Activated CD8-positive, alpha-beta memory T cell treated with anti-CD3 and anti-CD28 coated beads, Interleukin-2, amount 10 ng/mL, durations not matched to agents 7 days and 5 days (primary cell): ENCODE measurements around the gene AKNAD1. TPM values are rescaled to one million over a fixed set of nuclear protein-coding genes. Genes with fewer than 3 reads are reported as not detected.

Source experiments
- ATAC-seq: fragments of 150-1000 bp; cut with Tn5 transposase; one replicate; pipeline ENCODE4 v1.10.0; 2021; ENCODE audit warnings: moderate library complexity
- CTCF ChIA-PET: fragments of 350-600 bp; sonication (Branson Sonifier 250); formaldehyde crosslinking; loops from one replicate; lab custom pipeline; 2021; ENCODE audit warnings: antibody characterized with exemption; lab: Charles Lee
- DNase-seq: peaks from one replicate; pipeline ENCODE4 v3.0.0-alpha.2; 2020
- H3K27ac Mint-ChIP-seq: one replicate; pipeline ENCODE4 v1.8.0; 2021; ENCODE audit warnings: mild to moderate bottlenecking, mixed read lengths
- H3K27me3 Mint-ChIP-seq: one replicate; pipeline ENCODE4 v1.8.0; 2021; ENCODE audit warnings: mixed read lengths
- H3K36me3 Mint-ChIP-seq: one replicate; pipeline ENCODE4 v1.8.0; 2021; ENCODE audit warnings: mild to moderate bottlenecking, mixed read lengths
- H3K4me1 Mint-ChIP-seq: one replicate; pipeline ENCODE4 v1.8.0; 2021; ENCODE audit warnings: mixed read lengths
- H3K4me3 Mint-ChIP-seq: one replicate; pipeline ENCODE4 v1.8.0; 2021; ENCODE audit warnings: mild to moderate bottlenecking, moderate library complexity, mixed read lengths
- H3K9me3 Mint-ChIP-seq: one replicate; pipeline ENCODE4 v1.8.0; 2022; ENCODE audit warnings: low read depth, mixed read lengths
- total RNA-seq, 2 experiments: library from RNA; stranded (reverse); gene quantifications; one replicate each; pipeline ENCODE4 v1.2.3, GENCODE V29; 2021

The AKNAD1 gene
- total RNA-seq, 2 experiments from 2014 or later: not detected

GRCh38 chr1:108842525-108843181 is 14.2 kb downstream of the AKNAD1 start:
- no peak overlapping the region for H3K4me3 Mint-ChIP-seq
- peaks cover 2% of the 10 kb centered on the region for H3K9me3 Mint-ChIP-seq
- no peaks in the 10 kb centered on the region for H3K4me1 Mint-ChIP-seq
- DNase-seq (no peak), ATAC-seq (no peak)
- H3K27me3 Mint-ChIP-seq: peaks cover 6% of the 10 kb centered on the region
- H3K27ac Mint-ChIP-seq: no peak overlapping the region
- CTCF ChIA-PET: no interaction called here
- no peaks in the 10 kb centered on the region for H3K36me3 Mint-ChIP-seq

GRCh38 chr1:108841703-108842102 is 15.2 kb downstream of the AKNAD1 start:
- Mint-ChIP-seq H3K4me1 (no peaks in the 10 kb centered on the region), H3K36me3 (no peaks in the 10 kb centered on the region), H3K27ac (no peak overlapping the region), H3K27me3 (peaks cover 7% of the 10 kb centered on the region), H3K4me3 (no peak overlapping the region), H3K9me3 (peaks cover 2% of the 10 kb centered on the region)
- DNase-seq: no peak
- CTCF ChIA-PET: no interaction called here
- ATAC-seq: no peak

GRCh38 chr1:108832929-108833328 is 24.0 kb downstream of the AKNAD1 start:
- H3K4me3 Mint-ChIP-seq: no peak overlapping the region
- H3K9me3 Mint-ChIP-seq: peaks cover 2% of the 10 kb centered on the region
- no peak for DNase-seq
- ATAC-seq: no peak
- H3K27me3 Mint-ChIP-seq: peaks cover 3% of the 10 kb centered on the region
- CTCF ChIA-PET: no interaction called here
- H3K27ac Mint-ChIP-seq: no peak overlapping the region
- H3K4me1 Mint-ChIP-seq: peaks cover 7% of the 10 kb centered on the region
- no peaks in the 10 kb centered on the region for H3K36me3 Mint-ChIP-seq

- no peak overlapping the region for H3K4me3 Mint-ChIP-seq
- H3K9me3 Mint-ChIP-seq: no peaks in the 10 kb centered on the region
- no peak for DNase-seq
- H3K27me3 Mint-ChIP-seq: no peaks in the 10 kb centered on the region
- H3K36me3 Mint-ChIP-seq: no peaks in the 10 kb centered on the region
- no peak for ATAC-seq
- CTCF ChIA-PET: interaction anchor here (0.8 to 9.2 kb wide), 3 partner anchors 67 to 282 kb away, joined by 4 to 160 read pairs (median 5); no protein-coding TSS in a partner anchor
- peaks cover 9% of the 10 kb centered on the region for H3K4me1 Mint-ChIP-seq
- no peak overlapping the region for H3K27ac Mint-ChIP-seq
Observed at GRCh38 chr1:108831225-108831624, 25.7 kb downstream of the AKNAD1 start.

- Mint-ChIP-seq H3K9me3 (no peaks in the 10 kb centered on the region), H3K4me1 (peaks cover 9% of the 10 kb centered on the region), H3K4me3 (no peak overlapping the region), H3K36me3 (no peaks in the 10 kb centered on the region), H3K27ac (no peak overlapping the region), H3K27me3 (no peaks in the 10 kb centered on the region)
- CTCF ChIA-PET: interaction anchor here (1.2 to 9.2 kb wide), 5 partner anchors 9 to 282 kb away, joined by 4 to 160 read pairs (median 6); partner anchors contain the start of gene GPSM2
- no peak for DNase-seq
- no peak for ATAC-seq
Observed at GRCh38 chr1:108830119-108831008, 26.5 kb downstream of the AKNAD1 start.

- no peak overlapping the region for H3K27ac Mint-ChIP-seq
- DNase-seq (no peak), ATAC-seq (no peak)
- H3K27me3 Mint-ChIP-seq: no peaks in the 10 kb centered on the region
- no peaks in the 10 kb centered on the region for H3K36me3 Mint-ChIP-seq
- peaks cover 9% of the 10 kb centered on the region for H3K4me1 Mint-ChIP-seq
- CTCF ChIA-PET: interaction anchor here (0.6 to 9.2 kb wide), 17 partner anchors 7 to 629 kb away, joined by 3 to 160 read pairs (median 5); partner anchors contain the start of genes GPSM2 and SLC25A24
- H3K4me3 Mint-ChIP-seq: no peak overlapping the region
- no peaks in the 10 kb centered on the region for H3K9me3 Mint-ChIP-seq
Observed at GRCh38 chr1:108829498-108829916, 27.4 kb downstream of the AKNAD1 start.

- H3K4me3 Mint-ChIP-seq: no peak overlapping the region
- no peaks in the 10 kb centered on the region for H3K27me3 Mint-ChIP-seq
- no peak overlapping the region for H3K27ac Mint-ChIP-seq
- ATAC-seq (peak; percentile 84), DNase-seq (peak; percentile 81)
- no peaks in the 10 kb centered on the region for H3K36me3 Mint-ChIP-seq
- CTCF ChIA-PET: interaction anchor here (0.6 to 9.2 kb wide), 35 partner anchors 9 to 704 kb away, joined by 3 to 160 read pairs (median 4); partner anchors contain the start of genes GPSM2, PRPF38B and SLC25A24
- peaks cover 9% of the 10 kb centered on the region for H3K4me1 Mint-ChIP-seq
- no peaks in the 10 kb centered on the region for H3K9me3 Mint-ChIP-seq
Observed at GRCh38 chr1:108828074-108828961, 28.6 kb downstream of the AKNAD1 start.

- CTCF ChIA-PET: interaction anchor here (0.8 to 9.2 kb wide), 11 partner anchors 9 to 286 kb away, joined by 3 to 160 read pairs (median 4); partner anchors contain the start of gene PRPF38B
- ATAC-seq: no peak
- Mint-ChIP-seq H3K36me3 (no peaks in the 10 kb centered on the region), H3K4me3 (no peak overlapping the region), H3K27ac (no peak overlapping the region), H3K4me1 (peaks cover 4% of the 10 kb centered on the region), H3K27me3 (peaks cover 14% of the 10 kb centered on the region), H3K9me3 (no peaks in the 10 kb centered on the region)
- no peak for DNase-seq
Observed at GRCh38 chr1:108826081-108826635, 30.7 kb downstream of the AKNAD1 start.

- Mint-ChIP-seq H3K9me3 (no peaks in the 10 kb centered on the region), H3K36me3 (no peaks in the 10 kb centered on the region), H3K4me3 (no peak overlapping the region), H3K4me1 (peaks cover 3% of the 10 kb centered on the region), H3K27ac (no peak overlapping the region), H3K27me3 (peaks cover 16% of the 10 kb centered on the region)
- CTCF ChIA-PET: interaction anchor here (1.0 to 9.2 kb wide), 4 partner anchors 32 to 289 kb away, joined by 3 to 160 read pairs (median 3); a partner anchor contains a TSS
- DNase-seq (no peak), ATAC-seq (no peak)
Observed at GRCh38 chr1:108824051-108824450, 32.8 kb downstream of the AKNAD1 start.

- CTCF ChIA-PET: interaction anchor here (1.0 to 9.2 kb wide), 3 partner anchors 31 to 289 kb away, joined by 3 to 160 read pairs (median 3); a partner anchor contains a TSS
- peaks cover 16% of the 10 kb centered on the region for H3K27me3 Mint-ChIP-seq
- H3K36me3 Mint-ChIP-seq: no peaks in the 10 kb centered on the region
- DNase-seq (no peak), ATAC-seq (no peak)
- H3K27ac Mint-ChIP-seq: no peak overlapping the region
- H3K4me1 Mint-ChIP-seq: peaks cover 3% of the 10 kb centered on the region
- no peaks in the 10 kb centered on the region for H3K9me3 Mint-ChIP-seq
- H3K4me3 Mint-ChIP-seq: no peak overlapping the region
Observed at GRCh38 chr1:108823632-108824031, 33.3 kb downstream of the AKNAD1 start.

GRCh38 chr1:108819878-108820277 is 37.0 kb downstream of the AKNAD1 start:
- ATAC-seq (no peak), DNase-seq (no peak)
- Mint-ChIP-seq H3K36me3 (no peaks in the 10 kb centered on the region), H3K27me3 (peaks cover 25% of the 10 kb centered on the region), H3K27ac (no peak overlapping the region), H3K4me1 (no peaks in the 10 kb centered on the region), H3K4me3 (no peak overlapping the region), H3K9me3 (no peaks in the 10 kb centered on the region)
- CTCF ChIA-PET: interaction anchor here (0.8 kb wide), 1 partner anchor 70 kb away, joined by 3 read pairs; no protein-coding TSS in a partner anchor

- CTCF ChIA-PET: interaction anchor here (1.5 to 2.3 kb wide), 3 partner anchors 10 to 282 kb away, joined by 4 to 9 read pairs (median 6); no protein-coding TSS in a partner anchor
- Mint-ChIP-seq H3K27ac (no peak overlapping the region), H3K27me3 (peaks cover 27% of the 10 kb centered on the region), H3K36me3 (no peaks in the 10 kb centered on the region), H3K9me3 (no peaks in the 10 kb centered on the region), H3K4me1 (no peaks in the 10 kb centered on the region), H3K4me3 (no peak overlapping the region)
- ATAC-seq (no peak), DNase-seq (no peak)
Observed at GRCh38 chr1:108817811-108818210, 39.1 kb downstream of the AKNAD1 start.
